Activated T-helper 1 cell treated with anti-CD3 and anti-CD28 coated beads, Interleukin-2, amount 50 U/mL, for 16 hours (primary cell): ENCODE results near the gene CRYZL1.
A peak's percentile ranks its signal among the peaks of the same experiment; 100 is the strongest.
"Not testable (repeated sequence)": the region's sequence is repeated elsewhere in the genome, so short reads cannot be mapped to it uniquely, and the experiment has no call there.

Experiments used
- DNase-seq, 2 donors: peaks; one replicate each; pipeline ENCODE4 v3.0.0-alpha.2; 2020; ENCODE audit warnings: low read depth in 1 of 2, low spot score in 1 of 2

The CRYZL1 gene

DNA sequence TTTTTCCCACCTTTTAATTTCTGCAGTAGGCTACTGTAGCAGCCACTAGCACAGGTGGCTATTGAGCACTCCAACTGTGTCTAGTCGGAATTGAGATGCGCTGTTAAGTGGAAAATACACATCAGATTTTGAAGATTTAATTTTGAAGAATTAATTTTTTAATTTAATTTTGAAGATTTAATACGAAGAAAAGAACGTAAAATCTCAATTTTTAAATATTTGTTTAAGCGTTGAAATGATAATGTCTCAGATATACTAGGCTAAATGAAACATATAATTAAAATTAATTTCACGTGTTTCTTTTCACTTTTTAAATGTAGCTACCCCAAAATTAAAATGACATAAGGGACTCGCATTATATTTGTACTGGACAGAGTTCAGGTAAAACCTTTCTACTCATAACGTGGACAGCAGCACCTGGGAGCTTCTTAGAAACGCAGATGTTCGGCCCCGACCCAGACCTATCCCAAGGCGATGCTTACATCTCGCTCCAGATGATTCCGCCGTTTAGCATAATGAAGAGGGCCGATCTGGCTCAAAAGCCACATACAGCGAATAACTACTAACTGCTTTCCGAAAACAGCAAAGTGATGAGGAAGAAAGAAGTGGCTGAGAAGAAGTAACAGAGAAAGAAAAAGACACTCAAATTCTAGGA, 717 bp downstream of the CRYZL1 start:
- no peak for DNase-seq

DNA sequence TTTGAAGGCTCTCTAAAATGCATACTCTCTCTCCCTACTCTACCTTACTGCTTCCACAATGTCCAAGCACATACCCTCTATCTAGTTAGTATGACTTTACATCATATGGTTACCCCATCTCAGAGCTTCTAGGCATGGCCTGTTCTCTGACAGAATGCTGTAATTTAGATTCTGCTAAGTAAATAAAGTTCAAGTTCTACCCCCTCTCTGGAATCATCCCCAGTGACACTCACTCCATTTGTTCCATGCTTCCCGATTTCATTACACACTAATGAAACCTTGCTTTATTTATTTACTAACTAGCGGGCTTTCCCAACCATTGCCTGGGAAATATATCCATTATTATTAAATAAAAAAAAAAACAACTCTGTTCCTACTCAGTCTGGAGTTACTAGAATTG, 7.3 kb downstream of the CRYZL1 start:
- no peak for DNase-seq

DNA sequence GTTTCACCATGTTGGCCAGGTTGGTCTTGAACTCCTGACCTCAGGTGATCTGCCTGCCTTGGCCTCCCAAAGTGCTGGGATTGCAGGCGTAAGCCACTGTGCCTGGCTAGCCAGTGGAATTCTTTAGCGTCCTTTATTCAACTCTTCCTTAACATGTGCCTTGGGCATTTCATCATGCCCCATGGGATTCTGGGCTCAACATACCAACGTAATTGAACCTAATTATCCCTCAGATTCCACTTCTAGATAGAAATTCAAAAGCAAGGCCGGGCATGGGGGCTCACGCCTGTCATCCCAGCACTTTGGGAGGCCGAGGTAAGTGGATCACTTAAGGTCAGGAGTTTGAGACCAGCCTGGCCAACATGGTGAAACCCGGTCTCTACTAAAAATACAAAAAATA, 15.4 kb downstream of the CRYZL1 start:
- DNase-seq = not testable (repeated sequence)

DNA sequence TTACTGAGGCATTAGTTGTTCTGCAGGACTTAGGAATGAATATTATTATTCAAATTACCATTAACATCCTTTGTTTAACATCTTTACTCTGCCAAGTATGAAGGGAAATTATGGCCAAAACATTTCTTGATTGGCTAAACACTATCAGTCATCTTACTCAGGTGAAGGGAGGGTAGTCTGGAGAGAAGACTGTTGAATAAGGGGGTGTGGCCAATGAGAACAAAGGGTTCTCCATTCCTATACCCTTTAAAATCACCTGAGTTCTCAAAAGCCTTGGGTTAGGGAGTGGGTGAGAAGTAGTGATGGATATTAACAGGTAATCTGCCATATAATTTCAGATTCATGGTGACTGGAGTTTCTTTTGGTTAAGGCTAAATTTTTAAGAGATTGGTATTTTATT, 19.3 kb downstream of the CRYZL1 start:
- no peak for DNase-seq

DNA sequence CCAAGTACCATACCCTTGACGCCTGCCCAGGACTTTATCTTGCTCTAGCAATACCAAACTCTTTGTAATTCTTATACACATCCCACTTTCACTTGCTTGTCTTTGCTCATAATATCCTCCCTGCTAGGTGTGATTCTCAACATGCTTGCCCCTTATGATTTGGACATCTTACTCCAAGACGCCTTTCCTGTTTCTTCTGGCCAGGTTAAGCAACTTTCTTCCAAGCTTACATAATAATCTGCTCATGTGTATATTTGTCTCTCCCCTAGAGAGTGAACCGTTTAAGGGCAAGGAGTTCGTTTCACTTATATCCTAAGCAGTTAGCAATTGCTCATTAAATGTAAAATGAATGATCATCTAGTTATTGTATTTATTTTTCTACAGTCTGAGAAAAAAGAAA, 21.8 kb downstream of the CRYZL1 start:
- DNase-seq = no peak

DNA sequence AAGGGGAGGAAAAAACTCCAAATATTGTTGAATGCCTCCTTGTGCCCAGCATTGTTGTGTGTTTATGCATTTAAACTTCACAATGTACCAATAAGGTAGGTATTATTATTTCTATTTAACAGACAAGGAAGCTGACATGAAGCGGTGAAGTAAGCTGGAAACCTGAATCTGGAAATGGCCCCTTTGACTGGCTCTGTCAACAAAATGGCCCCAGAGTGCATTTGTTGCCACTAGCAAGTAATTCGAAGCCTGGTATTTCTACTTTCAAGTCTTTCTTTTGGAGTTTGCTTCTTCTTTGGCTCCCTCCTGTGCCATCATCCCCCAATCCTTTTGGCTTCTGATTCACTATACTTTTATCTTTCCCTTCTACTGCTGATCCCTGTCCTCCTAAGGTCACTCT, 23.1 kb downstream of the CRYZL1 start:
- DNase-seq = no peak

DNA sequence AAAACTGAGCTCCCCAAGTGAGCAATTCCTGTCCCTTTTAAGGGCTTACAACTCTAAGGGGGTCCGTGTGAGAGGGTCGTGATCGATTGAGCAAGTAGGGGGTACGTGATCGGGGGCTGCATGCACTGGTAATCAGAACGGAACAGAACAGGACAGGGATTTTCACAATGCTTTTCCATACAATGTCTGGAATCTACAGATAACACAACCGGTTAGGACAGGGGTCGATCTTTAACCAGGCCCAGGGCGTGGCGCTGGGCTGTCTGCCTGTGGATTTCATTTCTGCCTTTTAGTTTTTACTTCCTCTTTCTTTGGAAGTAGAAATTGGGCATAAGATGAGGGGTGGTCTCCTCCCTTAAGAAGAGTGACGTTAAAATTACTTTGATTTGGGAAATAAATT, 24.0 kb downstream of the CRYZL1 start:
- DNase-seq = not testable (repeated sequence)

DNA sequence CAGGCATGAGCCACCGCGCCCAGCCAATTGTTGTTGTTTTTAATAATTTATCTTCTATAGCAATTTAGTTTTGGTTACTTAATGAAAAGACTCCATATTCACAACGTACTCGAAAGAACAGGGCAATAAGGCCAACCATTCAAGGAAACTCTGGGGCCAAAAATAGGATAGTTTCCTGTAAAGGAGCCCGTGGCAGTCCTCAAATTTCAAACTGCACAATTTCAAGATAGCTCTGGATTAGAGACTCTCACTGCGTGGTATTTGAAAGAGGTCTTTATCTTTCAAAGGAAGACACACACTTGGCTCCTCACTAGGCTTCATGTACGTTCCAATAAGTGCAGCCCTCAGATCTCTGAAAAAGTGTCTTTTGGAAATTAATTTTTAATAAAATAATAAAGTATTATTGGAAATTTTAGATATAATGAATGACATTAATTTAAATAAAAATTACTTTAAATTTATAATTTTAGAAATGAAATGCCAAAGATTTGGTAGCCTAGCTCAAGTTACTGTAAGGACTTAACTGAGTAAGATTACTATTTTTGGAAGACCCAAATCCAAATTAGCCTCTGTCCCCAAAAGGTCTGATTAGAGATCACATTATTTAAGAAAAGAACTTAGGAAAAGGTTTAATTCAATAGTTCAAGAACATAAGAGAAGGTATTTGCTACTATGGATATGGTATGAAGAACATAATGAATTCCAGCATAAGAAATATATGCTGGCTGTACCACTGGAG, 30.4 kb downstream of the CRYZL1 start:
- no peak for DNase-seq

DNA sequence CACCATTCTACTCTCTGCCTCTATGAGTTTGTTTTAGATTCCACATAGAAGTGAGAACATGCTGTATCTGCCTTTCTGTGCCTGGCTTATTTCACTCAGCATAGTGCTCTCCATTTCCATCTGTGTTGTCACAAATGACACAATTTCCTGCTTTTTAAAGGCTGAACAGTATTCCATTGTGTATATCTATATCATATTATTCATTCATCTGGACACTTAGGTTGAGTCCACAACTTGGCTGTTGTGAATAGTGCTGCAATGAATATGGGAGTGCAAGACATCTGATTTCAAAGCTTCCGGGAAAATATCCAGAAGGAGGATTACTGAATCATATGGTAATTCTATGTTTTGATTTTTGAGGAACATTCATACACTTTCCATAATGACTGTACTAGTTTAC, 33.0 kb downstream of the CRYZL1 start:
- DNase-seq = no peak

DNA sequence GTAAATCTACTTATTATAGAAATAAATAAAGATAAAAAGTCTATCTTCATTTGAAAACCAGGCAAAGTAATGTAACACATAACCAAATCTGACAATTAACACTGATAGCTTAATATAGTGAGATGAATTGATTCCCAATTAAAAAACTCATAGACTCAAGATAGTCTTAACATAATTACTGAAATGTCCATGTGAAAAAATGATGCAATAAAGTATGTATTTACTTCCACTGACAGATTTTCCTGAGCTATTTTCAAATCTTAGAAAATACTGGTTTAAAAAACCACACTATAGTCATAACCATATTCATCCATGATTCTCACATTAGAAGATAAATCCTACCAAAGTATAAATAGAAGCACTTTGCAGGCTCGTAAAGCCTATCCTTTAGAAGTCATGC, 43.5 kb downstream of the CRYZL1 start:
- DNase-seq = no peak

DNA sequence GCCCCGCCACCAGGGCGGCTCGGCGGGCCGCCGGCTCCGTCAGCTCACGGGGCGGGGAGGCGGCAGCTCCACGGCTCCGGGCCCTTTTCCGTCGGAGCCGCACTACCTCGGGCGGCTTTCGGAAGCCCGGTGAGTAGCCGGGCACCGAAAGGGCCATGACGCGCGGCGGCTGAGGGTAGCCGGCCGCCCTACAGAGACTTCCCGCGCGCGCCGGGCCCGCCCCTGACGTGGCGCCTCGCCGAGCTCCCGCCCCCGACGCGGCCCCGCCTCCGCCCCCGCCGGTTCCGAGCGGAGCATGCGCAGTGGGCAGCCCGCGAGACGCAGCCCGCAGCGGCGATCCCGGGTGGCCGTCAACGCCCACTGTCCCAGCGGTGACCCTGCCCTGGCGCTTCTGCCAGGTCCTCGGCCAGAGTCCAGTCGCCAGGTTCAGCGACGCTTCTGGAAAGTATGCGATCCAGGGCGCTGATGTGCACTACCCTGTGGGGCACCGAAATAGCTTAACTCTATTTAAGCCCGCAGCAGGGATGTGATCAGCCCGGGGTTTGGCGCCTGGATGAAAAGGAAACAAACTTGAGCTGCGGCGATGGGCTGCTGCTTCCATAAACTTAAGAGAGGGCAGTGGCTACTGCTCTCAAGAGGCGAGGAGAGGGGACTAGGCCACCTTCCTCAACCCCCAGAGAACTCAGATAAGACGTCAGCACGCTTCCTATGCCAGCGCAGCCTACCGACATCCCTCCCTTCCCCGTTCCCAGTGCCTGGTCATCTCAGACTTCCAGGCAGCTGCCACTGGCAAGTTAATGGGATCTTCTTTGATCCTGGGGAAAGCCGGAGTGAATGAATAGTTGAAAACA, 52.8 kb downstream of the CRYZL1 start, which contains the start of gene DONSON:
TSS of gene DONSON (minus strand) at position 200 of the 851 bp plus-strand sequence. CDS start at position 157, 43 bp downstream.
- DNase-seq = peak; percentile 64 to 84

DNA sequence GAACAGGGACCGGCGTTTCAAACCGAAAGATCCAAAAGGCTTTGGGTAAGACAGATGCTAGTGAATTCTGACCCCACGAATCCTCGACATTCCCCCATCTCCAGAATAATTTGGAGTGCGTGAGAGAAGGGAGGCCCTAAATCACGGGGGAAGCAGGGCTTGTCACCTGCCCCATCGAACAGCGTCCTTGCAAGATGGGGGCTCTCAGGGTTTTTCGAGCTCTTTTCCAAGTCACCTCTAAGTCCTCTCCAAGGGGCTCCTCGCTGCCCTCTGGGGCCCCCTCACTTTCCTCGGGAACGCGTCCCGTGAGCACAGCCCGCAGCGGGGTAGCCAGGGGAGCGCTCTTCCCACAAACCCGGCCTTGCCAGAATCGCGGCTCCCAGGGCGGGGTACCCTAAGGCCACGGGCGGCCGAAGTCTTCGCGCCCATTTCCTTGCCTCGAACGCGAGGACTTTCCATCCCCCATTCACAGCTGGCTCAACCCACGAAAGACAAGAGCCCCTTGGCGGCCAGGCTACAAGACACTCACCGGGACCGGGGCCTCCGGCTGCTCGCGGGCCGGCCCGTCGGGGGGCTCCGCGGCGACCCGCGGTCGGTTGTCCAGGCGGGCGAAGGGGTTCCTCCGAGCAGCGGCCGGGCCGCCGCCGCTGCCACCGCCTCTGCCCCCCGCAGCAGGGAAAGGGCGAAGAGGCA, 53.6 kb downstream of the CRYZL1 start:
- DNase-seq = peak in 1 of 2 donors; percentile 2

DNA sequence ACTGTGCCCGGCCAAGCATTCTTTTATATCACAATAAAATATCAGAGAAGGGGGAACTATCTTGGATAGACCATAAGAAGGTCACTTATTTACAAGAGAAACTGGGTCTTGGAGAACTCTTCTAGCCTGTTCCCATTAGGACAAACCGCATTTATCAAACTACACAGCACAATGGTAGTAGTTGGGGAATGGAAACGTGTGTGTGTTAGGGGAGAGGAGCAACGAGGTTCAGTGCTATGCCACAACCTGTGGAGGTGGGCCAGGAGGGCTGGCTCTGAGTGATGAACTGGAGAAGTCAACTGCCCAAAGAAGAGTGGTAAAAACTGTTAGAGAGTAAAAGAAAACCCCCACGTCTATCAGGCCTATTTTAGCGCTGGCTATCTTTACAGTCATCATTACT, 54.6 kb downstream of the CRYZL1 start:
- DNase-seq = no peak

DNA sequence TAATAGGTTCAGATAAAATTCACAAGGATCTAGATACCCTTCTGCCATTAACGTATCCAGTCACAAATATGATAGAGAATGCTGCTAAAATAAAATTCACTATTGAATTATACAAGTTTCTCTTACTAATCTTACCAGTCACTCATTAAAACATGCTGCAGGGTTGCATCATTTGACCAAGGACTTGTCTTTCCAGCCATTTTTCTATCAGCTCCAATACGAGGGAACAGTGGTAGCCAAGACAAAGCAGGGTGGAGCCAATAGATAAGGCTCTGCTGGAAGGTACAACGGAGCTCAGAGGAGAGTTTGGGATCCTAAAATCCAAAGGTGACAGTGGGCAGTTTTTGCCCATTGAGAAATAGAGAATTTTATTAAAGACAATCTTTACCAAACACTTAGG, 57.1 kb downstream of the CRYZL1 start:
- DNase-seq = no peak

DNA sequence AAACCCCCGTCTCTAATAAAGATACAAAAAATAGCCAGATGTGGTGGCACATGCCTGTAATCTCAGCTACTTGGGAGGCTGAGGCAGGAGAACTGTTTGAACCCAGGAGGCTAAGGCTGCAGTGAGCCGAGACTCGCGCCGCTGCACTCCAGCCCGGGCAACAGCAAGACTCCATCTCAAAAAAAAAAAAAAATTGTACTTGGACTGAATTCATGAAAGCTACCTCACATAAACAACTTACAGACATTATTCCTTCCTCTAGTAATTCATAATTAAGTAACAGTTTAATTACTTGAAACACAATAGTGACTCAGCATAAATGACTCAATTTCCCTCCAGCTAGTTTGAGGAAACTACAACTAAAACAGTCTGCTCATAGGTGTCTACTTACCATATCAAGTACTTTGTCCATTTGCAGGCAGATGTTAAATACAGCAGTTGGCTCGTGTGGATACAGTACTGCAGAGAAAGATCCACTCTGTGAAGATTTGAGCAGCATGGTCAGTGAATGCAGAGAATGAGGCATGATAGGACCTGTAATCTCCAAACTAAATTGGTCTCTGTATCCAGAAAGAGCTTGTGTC, 62.5 kb downstream of the CRYZL1 start:
- no peak for DNase-seq

DNA sequence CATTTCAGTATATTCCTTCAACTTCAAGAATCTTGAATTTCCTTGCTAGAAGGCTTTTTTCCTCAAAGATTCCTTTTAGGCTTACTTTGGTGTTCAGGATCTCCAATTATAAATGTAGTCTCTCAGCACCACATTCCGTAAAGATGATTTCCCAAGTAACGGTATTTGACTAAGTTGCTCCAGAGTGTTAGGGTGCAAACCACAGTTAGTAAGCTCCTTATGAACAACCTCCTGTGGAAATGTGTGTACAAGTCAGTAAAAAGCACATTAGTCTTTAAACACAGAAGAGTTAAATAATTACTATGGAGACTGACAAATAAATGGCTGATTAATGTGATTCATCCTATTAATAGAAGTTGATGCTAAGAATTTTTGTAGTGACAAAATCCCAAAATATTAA, 63.3 kb downstream of the CRYZL1 start:
- no peak for DNase-seq

DNA sequence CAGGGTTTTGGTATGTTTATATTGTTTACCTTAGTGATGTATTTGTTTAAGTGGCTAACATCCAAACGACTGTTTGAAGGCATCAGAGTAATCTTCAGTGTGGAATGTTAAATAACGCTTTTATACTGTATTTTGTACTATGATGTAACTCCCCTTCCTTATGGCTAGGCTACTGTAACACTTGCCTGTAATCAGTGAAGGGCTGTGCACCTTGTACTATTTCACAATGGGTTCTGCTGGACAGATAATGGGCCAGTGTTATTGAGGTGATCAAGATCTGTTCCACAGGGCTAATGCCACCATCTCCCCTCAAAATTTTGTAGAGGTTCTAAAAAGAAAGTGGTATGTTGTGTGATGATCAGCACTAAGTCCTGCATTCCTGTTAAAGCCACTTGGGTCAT, 64.8 kb downstream of the CRYZL1 start:
- DNase-seq = not testable (repeated sequence)

DNA sequence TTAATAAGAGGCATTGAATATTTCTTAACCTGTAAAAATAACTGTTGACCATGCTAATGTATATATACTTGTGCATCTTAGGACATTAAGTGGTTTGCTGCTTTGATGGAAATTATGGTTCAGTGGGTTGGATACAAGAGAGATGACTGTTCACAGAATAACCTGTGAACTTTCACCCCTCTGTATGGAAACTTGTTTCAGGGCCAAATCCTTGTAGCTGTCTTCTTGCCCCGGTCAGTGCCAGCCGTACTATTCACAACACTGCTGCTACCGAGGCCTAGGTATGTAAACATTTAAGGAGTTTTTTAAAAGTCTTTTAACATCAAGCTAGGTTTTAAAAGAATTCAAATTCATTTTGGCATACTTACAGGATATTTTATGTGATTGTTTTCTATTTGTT, 69.2 kb downstream of the CRYZL1 start:
- DNase-seq = no peak

DNA sequence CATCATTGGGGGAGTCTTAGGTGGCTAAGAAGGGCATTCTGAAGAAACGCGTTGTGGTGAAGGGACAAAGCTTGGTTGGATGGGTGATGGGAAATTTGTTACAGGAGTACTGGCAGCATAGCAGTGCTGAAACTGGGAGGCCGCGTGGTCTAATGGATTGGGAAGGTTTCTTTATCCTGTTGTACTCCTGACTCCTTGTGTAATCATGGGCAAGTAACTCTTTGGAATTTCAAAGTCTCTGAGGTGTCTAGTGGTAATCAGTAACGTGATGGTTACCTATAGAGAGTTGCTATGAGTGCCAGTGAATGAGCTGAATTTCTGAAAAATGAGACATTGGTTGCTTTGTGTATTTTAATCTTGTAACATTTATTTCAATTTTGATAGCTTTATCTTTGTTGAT, 71.5 kb downstream of the CRYZL1 start:
- DNase-seq = no peak

DNA sequence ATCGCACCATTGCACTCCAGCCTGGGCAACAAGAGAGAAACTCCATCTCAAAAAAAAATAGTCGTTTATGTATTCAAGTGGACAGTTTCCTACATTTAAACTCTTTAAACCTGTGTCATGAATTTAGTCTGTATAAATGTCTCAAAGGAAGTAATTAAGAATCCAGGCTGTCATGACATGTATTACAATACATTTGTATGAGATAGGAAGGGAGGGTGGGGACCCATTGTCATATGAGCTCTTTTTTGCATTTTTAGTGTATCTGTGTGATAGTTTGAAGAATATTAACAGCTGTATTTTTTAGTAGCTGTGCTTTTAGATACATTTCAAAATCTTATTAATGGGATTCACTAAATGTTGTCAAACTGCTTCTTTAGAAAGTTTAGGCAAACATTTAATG, 73.1 kb downstream of the CRYZL1 start:
- DNase-seq = no peak

DNA sequence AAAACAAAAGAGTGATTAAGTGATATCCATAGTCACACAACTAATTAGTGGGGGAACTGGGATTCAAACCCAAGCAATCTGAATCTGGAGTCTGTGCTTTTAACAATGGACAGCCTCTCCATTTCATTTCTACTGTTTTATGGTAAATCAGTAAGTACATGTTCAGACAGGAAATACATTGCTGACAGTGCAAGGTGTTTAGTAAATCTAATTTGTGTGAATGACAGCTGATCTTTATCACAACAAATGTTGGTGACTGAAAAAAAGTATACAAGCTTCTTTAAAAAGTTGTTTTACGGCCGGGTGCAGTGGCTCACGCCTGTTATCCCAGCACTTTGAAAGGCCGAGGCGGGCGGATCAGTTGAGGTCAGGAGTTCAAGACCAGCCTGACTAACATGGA, 73.6 kb downstream of the CRYZL1 start:
- DNase-seq = no peak
